ENCODE data around the gene ENPP5. TPM values are rescaled to one million over a fixed set of nuclear protein-coding genes. Genes with fewer than 3 reads are reported as not detected.

ENPP5 gene
- total RNA-seq, 1 donor from 2014 or later, result not detected

- Mint-ChIP-seq H3K4me1 (ENCODE audit: unreplicated experiment) (no peaks in the 10 kb centered on the region), H3K27ac (ENCODE audit: unreplicated experiment) (no peak overlapping the region), H3K27me3 (ENCODE audit: unreplicated experiment) (peaks cover 13% of the 10 kb centered on the region), H3K36me3 (ENCODE audit: unreplicated experiment) (no peaks in the 10 kb centered on the region), H3K4me3 (ENCODE audit: unreplicated experiment) (no peak overlapping the region), H3K9me3 (ENCODE audit: unreplicated experiment) (no peaks in the 10 kb centered on the region)
- no peak for DNase-seq (ENCODE audit: extremely low spot score, unreplicated experiment)
- TF ChIP-seq CTCF (IDR thresholded peaks at IDR 0.05), result no peak
Measured at GRCh38 chr6:46199387-46199786, 28.6 kb upstream of the ENPP5 start.

- TF ChIP-seq CTCF (IDR thresholded peaks at IDR 0.05), result no peak
- no peak overlapping the region for H3K27ac Mint-ChIP-seq (ENCODE audit: unreplicated experiment)
- H3K36me3 Mint-ChIP-seq (ENCODE audit: unreplicated experiment), result no peaks in the 10 kb centered on the region
- no peaks in the 10 kb centered on the region for H3K9me3 Mint-ChIP-seq (ENCODE audit: unreplicated experiment)
- H3K27me3 Mint-ChIP-seq (ENCODE audit: unreplicated experiment), result peaks cover 18% of the 10 kb centered on the region
- H3K4me1 Mint-ChIP-seq (ENCODE audit: unreplicated experiment), result no peaks in the 10 kb centered on the region
- no peak overlapping the region for H3K4me3 Mint-ChIP-seq (ENCODE audit: unreplicated experiment)
- DNase-seq (ENCODE audit: extremely low spot score, unreplicated experiment), result no peak
Measured at GRCh38 chr6:46191961-46192360, 21.2 kb upstream of the ENPP5 start.

- Mint-ChIP-seq H3K27me3 (ENCODE audit: unreplicated experiment) (peaks cover 18% of the 10 kb centered on the region), H3K4me3 (ENCODE audit: unreplicated experiment) (no peak overlapping the region), H3K36me3 (ENCODE audit: unreplicated experiment) (no peaks in the 10 kb centered on the region), H3K4me1 (ENCODE audit: unreplicated experiment) (no peaks in the 10 kb centered on the region), H3K27ac (ENCODE audit: unreplicated experiment) (no peak overlapping the region), H3K9me3 (ENCODE audit: unreplicated experiment) (no peaks in the 10 kb centered on the region)
- TF ChIP-seq CTCF (IDR thresholded peaks at IDR 0.05), result no peak
- no peak for DNase-seq (ENCODE audit: extremely low spot score, unreplicated experiment)
Measured at GRCh38 chr6:46190889-46191288, 20.1 kb upstream of the ENPP5 start.

- no peak for DNase-seq (ENCODE audit: extremely low spot score, unreplicated experiment)
- Mint-ChIP-seq H3K4me3 (ENCODE audit: unreplicated experiment) (no peak overlapping the region), H3K36me3 (ENCODE audit: unreplicated experiment) (no peaks in the 10 kb centered on the region), H3K9me3 (ENCODE audit: unreplicated experiment) (no peaks in the 10 kb centered on the region), H3K27ac (ENCODE audit: unreplicated experiment) (no peak overlapping the region), H3K4me1 (ENCODE audit: unreplicated experiment) (no peaks in the 10 kb centered on the region), H3K27me3 (ENCODE audit: unreplicated experiment) (peaks cover 26% of the 10 kb centered on the region)
- TF ChIP-seq CTCF (IDR thresholded peaks at IDR 0.05), result no peak
Measured at GRCh38 chr6:46189726-46190125, 18.9 kb upstream of the ENPP5 start.

GRCh38 chr6:46186583-46186982 lies 15.8 kb upstream of the ENPP5 start:
- H3K36me3 Mint-ChIP-seq (ENCODE audit: unreplicated experiment), result no peaks in the 10 kb centered on the region
- no peak overlapping the region for H3K27ac Mint-ChIP-seq (ENCODE audit: unreplicated experiment)
- no peak for DNase-seq (ENCODE audit: extremely low spot score, unreplicated experiment)
- no peak overlapping the region for H3K4me3 Mint-ChIP-seq (ENCODE audit: unreplicated experiment)
- H3K4me1 Mint-ChIP-seq (ENCODE audit: unreplicated experiment), result peaks cover 3% of the 10 kb centered on the region
- no peak for TF ChIP-seq CTCF (IDR thresholded peaks at IDR 0.05)
- H3K27me3 Mint-ChIP-seq (ENCODE audit: unreplicated experiment), result peaks cover 38% of the 10 kb centered on the region
- H3K9me3 Mint-ChIP-seq (ENCODE audit: unreplicated experiment), result no peaks in the 10 kb centered on the region
